ENCODE data around the gene CASP7.

The CASP7 gene

DNA sequence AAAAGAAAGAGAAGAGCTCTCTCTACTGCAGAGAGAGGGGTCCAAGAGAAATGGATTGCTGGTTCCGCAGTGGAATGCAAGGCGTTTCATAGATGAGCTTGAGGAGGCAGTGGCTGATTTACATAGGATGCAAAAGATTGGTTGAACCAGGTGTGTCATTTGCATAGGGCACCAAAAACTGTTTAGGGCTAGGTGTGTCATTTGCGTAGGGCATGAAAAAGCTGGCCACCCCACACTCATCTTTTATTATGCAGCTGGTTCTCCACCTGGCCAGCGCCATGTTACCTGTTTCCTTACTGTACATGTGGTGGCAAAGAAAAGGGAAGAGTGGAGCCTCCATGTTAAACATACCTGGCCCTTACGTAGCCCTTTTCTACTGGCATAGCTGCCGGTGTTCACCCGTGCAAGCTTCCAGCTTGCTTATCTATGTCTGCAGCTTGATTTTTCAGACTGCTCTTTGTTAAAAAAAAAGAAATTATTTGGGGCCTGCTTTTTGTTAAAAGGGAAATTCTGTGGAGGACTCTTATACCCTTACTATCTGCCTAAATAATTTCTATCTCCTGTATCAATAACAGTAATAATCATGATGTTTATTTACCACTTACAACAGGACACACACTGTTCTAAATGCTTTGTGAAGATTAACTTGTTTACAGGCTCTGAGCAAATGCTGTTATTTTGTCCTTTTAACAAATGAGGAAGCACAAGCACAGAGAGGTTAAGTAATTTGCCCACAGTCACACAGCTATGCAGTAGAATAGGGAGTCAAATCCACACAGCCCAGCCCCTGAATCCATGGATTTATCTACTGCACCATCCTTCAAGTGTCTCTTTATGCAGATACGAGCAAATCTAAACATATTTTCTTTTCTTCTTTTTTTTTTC, 33.3 kb downstream of the CASP7 start:
- DNase-seq = no peak

DNA sequence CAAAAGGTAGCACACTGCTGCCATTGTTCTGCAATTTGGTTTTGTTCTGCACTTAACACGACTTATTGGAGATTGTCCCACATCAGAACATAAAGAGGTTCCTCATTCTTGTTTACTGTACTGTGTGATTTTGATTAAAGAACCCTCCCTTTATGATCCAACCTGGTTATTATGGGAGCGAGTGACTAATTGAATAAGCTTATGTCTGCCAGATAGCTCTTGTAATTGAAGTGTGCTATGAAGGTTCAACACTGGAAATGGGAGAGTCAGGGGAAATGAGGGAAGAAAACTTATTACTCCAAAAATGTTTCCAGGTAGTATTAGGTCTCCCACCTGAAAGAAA, 33.9 kb downstream of the CASP7 start:
- no peak for DNase-seq

GRCh38 chr10:113716109-113716910, 36.6 kb downstream of the CASP7 start:
- no peak for DNase-seq

DNA sequence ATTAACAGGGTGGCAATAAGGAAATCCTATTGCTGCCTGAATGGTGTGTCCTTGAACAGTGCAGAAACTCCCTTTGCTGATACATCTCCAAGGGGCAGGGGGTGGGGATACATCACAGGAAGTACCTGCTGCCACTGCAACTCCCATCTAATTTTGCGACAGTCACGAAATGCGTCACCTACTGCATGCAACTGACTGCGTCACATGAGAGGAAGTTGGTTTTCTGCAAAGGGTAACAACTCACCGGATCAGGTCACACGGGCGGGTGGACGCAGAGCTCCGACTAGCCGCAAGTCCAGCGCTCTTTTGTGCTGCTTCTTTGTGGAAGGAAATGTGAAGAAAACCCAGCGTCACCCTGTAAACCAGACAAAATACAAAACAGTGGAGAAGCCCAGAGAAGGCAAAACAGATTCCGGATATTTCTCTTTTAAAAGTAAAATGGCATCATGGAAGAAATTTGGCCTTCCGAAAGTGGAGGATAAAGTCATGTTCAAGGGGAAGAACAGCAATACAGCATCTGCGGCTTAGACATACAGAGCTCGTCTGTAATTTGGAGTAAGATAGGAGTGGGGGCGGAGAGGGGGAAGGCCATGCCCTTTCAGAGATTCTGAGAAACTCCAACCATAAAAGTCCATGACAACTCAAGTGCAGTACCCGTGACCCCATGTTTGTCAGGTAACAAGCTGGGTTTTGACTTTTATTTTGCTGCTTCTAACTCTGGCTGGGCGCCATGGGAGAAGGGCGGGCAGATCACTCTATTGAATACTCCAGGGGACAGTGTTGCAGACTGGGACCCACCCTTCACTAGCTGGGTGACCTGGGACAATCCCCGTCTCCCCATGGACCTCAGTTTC, 39.5 kb downstream of the CASP7 start:
- no peak for DNase-seq

GRCh38 chr10:113720386-113720785, 40.7 kb downstream of the CASP7 start:
- no peak for DNase-seq

DNA sequence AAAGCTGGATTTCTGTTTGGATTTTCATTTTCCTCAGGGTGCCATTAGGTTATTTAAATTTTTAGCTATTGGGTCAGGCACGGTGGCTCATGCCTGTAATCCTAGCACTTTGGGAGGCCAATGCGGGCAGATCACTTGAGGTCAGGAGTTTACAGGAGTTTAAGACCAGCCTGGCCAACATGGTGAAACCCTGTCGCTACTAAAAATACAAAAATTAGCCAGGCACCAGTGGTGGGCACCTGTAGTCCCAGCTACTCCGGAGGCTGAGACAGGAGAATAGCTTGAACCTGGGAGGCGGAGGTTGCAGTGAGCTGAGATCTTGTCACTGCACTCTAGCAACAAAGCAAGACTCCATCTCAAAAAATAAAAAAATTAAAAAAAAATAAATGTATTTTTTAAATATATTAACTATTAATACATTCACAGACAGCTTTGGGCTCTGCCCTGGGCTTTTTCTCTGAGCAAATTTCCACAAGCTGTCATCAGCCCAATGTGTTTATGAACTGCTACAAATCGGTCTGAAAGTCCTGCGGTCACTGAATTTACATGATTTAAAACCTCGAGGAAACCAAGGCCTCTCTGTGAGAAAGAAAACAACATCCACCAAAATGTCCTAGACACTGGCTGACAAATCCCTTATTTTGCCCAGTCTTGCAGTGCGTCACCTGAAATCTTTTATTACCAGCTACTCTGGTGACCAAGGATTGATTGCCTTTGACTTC, 52.6 kb downstream of the CASP7 start:
- no peak for DNase-seq

- DNase-seq = no peak
Observed at GRCh38 chr10:113732966-113733365, 53.3 kb downstream of the CASP7 start.

DNA sequence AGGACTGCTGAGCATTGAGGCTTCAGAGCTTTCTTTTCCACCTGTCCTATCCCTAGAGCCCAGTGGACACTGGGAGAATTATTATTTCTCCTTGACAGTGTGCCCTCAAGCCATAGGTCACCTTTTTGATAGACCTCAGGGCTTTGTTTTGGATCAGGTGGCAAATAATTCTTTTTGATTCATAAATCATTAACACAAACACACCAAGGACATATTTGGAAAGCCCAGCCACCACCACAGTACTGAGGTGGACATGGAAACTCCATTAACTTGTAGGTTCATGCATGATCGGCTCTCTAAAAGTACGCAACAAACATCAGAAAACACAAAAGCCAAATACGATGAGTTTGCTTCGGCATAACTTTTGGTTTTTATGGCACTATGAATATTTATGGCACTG, 53.9 kb downstream of the CASP7 start:
- no peak for DNase-seq

DNA sequence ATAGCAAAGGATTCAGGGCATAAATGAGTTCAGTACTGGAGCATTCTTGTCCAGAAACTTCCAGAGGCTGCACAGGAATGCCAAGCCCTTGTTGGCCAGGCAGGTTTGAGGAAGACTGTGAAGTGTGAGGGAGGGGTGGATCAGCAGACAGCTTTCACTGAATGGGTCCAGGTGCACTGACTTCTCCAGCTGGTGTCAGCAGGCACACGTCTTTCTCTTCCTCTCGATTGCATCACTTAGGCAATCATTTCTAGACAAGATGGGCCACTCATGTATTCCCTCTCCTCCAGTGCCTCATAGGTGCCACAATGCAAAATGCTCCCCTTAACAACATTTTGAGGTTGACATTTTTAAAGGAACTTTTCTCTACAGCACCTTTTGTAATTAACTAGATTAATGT, 56.2 kb downstream of the CASP7 start:
- no peak for DNase-seq

DNA sequence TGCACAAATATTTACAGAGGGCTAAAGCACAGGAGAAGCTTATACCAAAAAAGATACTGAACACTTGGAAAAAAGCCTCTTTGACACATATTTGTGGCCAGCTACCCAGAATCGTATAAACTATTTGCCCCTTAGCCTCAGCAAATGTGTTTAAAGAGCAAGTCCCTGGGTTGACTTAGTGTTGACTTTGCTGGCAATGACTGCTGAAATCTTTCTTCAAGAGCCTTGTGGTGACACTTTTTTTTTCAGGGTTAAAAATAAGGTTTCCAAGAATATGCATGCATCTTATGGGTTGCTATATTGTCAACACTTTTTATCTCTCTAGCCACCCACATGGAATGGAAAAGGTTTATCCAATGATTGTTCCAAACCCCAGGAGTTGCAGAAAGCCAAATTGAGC, 56.9 kb downstream of the CASP7 start:
- DNase-seq = no peak

GRCh38 chr10:113739031-113739430, 59.3 kb downstream of the CASP7 start:
- DNase-seq = no peak

DNA sequence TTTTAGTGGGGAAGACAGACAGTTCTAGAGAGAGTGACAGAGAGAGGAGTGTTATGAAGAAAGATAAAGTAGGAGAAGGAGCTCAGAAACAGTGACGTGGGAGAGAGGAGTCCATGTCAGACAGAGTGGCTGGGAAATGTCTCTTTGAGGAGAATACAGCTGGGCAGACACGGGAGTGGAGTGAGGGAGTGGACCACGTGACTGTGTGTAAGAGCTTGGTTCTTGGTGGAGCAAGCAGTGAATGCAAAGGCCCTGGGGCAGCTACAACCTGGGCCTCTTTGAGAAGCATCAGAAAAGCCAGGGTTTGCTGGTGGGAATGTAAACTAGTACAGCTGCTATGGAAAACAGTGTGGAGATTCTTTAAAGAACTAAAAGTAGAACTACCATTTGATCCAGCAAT, 59.9 kb downstream of the CASP7 start:
- no peak for DNase-seq

GRCh38 chr10:113740850-113741249, 61.1 kb downstream of the CASP7 start:
- DNase-seq = no peak

DNA sequence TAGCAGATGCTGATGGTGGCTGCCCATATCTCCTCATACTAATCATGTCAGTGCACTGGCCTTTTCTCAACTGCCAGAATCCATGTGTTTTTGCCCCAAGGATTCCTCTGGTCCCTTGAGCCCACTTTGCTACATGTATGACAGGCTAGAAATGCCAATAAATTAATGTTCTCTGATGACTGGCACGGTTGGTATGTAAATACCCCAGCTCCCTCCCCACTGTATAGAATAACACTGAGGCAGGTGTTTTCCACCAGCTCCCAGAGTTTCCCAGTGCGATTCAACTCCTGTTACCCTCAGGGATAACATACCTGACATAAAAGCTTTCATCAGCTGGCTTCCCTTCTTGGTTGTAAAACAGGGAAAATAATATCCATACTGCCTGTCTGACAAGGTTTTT, 62.8 kb downstream of the CASP7 start:
- no peak for DNase-seq

GRCh38 chr10:113743594-113743993, 63.9 kb downstream of the CASP7 start:
- no peak for DNase-seq

GRCh38 chr10:113745374-113745773, 65.7 kb downstream of the CASP7 start:
- DNase-seq = no peak

DNA sequence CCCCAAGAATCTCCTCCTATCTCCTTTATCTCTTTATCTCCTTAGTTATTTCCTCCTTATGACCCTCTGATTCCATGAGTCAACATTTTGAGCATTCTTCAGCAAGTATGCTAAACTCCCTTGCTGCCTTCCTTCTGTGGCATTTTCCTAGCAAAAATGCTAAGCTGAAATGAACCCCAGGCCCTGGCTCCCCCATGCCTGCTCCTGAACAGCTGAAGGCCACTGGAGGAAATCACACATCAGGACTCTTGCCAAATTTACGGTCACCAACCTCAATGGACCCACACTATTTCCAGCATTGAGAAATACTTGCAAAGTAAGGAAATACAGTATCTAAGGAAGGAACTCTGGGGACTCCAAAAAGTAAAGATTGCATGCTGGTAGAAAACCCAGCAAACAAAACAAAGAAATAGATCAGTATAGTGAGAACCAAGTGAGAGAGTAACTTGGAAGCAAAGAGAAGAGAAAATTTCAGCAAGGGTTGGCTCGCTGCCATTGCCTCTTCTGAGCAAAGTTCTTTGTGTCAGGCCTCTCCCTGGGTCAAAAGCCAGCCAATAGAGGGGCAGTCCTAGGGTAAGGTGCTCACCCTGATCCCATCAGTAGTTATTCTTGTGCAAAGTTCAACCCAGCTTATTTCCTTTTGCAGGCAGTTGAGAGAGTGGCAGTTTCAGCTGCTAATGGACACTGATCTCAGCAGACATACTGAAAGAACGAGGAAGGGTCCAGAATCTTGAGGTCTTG, 66.7 kb downstream of the CASP7 start:
- no peak for DNase-seq

GRCh38 chr10:113751181-113751732, 71.5 kb downstream of the CASP7 start, which contains the start of gene PLEKHS1:
Gene PLEKHS1, plus strand, starts transcription at chr10:113751682. Its CDS starts 3,596 bp downstream, at chr10:113755278.
- no peak for DNase-seq

DNA sequence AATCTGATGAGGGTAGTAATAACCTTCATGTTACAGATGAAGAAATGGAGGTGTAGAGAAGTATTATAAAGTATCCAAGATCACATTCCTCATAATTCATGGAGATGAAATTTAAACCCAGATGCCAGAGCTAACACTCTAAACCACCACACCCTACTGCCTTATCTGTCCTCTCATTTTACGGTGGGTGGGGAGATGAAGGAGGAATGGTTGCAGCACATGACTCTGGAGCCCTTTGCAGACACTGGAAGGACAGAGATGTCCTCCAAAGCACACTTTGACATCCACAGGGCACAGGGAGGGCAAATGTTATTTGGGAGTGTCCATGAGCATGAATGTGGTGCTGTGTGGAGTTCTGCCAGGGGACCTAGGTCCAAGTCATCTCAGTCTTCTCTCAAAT, 72.8 kb downstream of the CASP7 start:
- no peak for DNase-seq

- no peak for DNase-seq
Observed at GRCh38 chr10:113753020-113753692, 73.4 kb downstream of the CASP7 start.

DNA sequence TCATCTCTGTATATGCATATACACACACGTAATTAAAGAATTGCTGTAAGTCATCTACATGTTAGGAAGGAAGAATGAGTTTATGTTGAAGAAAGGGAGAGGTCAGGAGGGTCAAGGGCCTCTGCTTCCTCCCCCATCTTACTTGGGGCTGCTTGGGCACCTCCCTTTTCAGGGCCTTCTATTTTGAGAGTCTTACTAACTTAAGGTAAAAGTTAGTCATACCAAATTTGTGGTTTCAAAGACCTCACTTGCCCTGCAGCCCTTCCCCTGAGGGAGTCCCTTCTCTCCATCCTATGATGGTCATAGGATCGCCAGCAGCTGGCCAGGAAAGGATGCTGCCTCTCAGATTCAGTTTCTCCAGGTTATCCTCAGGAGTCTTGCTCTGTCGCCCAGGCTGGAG, 74.4 kb downstream of the CASP7 start:
- DNase-seq = no peak

All from HCEC 1CT (cell line).